ENCODE results near the gene OLFML2A. TPM values are rescaled to one million over a fixed set of nuclear protein-coding genes. Genes with fewer than 3 reads are reported as not detected.

Gene OLFML2A
- total RNA-seq, 1 donor = 4.3 TPM

DNA sequence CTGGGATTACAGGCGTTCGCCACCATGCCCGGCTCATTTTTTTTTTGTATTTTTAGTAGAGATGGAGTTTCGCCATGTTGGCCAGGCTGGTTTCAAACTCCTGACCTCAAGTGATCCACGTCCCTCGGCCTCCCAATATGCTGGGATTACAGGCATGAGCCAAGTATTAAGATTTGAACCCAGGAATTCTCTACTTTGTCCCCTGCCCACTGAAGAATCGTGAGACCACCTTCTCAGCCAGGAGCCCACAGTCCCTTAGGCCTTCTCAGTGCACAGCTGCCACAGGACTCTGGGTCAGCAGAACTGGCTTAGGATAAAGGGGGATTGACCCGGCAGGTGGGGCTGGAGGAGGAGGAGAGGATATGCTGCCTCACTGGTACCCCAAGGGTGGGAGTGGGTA, 13.4 kb downstream of the OLFML2A start:
- DNase-seq (ENCODE audit: low read depth) = no peak
- TF ChIP-seq, protein P1, sequence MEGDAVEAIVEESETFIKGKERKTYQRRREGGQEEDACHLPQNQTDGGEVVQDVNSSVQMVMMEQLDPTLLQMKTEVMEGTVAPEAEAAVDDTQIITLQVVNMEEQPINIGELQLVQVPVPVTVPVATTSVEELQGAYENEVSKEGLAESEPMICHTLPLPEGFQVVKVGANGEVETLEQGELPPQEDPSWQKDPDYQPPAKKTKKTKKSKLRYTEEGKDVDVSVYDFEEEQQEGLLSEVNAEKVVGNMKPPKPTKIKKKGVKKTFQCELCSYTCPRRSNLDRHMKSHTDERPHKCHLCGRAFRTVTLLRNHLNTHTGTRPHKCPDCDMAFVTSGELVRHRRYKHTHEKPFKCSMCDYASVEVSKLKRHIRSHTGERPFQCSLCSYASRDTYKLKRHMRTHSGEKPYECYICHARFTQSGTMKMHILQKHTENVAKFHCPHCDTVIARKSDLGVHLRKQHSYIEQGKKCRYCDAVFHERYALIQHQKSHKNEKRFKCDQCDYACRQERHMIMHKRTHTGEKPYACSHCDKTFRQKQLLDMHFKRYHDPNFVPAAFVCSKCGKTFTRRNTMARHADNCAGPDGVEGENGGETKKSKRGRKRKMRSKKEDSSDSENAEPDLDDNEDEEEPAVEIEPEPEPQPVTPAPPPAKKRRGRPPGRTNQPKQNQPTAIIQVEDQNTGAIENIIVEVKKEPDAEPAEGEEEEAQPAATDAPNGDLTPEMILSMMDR (IDR thresholded peaks at IDR 0.05; ENCODE audit: insufficient read depth, low read depth, low read length) = no peak
- no peak overlapping the region for H3K4me3 ChIP-seq (ENCODE audit: low read depth, low read length)

DNA sequence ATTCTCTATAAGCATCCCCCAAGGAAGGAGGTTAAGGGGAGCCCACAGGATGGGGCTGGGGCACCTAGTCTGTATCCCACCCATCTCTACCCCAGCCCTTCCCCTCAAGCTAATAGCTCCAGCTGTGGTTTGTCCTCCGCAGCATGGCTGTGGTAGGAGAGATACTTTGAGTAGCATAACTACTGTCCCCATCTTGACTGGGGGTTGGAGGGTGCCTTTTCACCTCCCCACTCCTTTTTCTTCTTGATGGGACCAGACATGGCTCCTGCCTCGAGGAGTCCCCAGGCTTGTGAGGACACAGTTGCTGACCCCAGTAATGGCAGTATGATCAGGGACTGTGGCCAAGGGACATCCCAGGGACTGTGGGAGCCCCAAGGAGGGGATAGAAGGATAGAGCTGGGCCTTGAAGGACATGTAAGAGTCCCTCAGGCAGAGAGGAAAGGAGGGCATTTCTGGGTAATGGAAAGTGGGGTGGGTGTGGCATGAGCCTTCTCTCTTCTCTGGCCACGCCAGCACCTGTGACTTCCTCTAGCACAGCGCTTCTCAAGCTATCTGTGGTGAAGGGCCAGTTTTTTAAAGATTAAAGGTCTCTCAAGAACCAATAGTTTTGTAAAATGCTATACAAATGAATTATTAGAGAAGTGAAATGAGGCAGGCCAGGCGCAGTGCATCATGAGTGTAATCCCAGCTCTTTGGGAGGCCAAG, 14.0 kb downstream of the OLFML2A start:
- TF ChIP-seq, protein P1 (IDR thresholded peaks at IDR 0.05; ENCODE audit: insufficient read depth, low read depth, low read length) = no peak
- DNase-seq (ENCODE audit: low read depth) = no peak

DNA sequence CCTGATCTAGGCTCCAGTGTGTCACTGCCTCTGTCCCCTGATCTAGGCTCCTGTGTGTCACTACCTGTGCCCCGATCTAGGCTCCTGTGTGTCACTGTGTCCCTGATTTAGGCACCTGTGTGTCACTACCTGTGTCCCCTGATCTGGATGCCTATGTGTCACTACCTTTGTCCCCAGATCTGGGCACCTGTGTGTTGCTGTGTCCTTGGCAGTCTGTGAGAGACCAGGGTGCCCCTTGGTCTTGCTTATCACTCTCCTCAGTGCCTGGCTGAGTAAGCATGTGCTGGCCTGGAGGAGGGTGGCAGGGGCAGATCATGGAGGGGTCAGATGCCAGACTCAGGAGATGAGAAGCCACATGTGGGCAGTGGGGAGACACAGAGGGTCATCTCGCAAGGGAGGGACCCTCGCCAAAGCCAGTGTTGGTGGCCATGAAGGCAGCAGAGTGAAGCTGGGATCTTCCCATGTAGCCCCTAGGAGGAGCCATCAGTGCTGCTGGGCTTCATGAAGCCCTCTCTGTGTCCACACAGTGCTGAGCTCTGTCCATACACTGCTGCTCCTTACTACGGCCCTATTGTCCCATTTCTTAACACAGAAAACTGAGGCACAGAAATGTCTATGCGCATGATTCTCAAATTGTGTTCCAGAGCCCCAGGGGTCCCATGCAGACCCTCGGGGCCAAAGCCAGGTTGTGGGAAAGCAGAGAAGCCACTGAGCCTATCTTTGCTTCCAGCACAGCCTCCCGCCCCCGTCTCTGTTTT, 15.5 kb downstream of the OLFML2A start:
- DNase-seq (ENCODE audit: low read depth) = no peak

More for the DNA sequence above, 14.0 kb downstream of the OLFML2A start:
- no peak overlapping the region for H3K4me3 ChIP-seq (ENCODE audit: low read depth, low read length)

DNA sequence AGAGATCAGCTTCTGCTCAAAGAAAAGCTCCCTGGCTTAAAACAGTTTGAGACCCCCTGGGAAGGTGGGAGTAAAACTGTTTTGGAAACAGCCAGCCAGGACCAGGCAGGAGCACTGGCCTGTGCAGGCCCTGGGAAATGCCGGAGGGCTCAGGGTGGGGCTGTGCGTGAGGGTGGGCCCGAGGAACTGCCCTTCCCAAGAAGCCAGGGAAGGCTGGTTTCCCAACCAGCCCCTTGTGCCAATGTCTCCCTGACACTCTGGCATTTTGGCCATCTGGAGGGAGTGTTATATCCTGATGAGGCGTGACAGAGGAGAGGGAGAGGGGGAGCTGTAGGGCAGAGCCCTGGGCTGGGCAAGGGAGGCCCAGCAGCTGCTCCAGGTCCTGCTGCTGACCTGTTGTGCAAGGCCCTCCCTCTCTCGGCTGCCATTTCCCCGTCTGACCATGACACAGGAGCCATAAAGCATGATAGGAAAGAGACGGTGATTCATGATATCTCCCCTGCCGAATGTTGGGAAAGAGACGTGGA, 16.1 kb downstream of the OLFML2A start:
- TF ChIP-seq, protein P1 (IDR thresholded peaks at IDR 0.05; ENCODE audit: insufficient read depth, low read depth, low read length) = no peak
- peak; percentile 95 for DNase-seq (ENCODE audit: low read depth)
- no peak overlapping the region for H3K4me3 ChIP-seq (ENCODE audit: low read depth, low read length)

More for the DNA sequence above, 15.5 kb downstream of the OLFML2A start:
- no peak overlapping the region for H3K4me3 ChIP-seq (ENCODE audit: low read depth, low read length)
- TF ChIP-seq, protein P1 (IDR thresholded peaks at IDR 0.05; ENCODE audit: insufficient read depth, low read depth, low read length) = no peak

DNA sequence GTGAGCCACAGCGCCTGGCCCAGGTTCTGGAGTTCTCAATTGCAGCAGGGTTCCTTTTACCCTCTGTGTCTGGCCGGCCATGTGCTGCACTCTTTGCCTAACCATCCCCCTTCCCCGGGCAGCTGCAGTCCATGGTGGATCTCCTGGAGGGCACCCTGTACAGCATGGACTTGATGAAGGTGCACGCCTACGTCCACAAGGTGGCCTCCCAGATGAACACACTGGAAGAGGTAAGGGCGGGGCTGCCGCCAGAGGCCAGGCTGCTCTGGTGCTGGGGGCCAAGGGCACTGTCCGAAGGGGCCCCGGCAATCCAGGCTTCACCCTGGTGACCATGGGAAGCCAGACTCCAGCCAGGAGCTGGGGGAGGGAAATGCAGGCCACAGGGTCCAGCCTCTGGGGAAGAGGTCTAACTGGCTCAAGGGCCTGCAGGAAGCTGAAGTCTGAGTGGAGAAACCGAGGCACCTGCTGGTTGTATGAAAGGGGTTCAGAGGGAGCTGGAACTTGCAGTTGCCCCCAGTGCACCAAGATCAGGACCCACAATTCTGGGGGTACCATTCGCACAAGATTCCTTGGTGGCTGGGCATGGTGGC, 18.1 kb downstream of the OLFML2A start:
- no peak for DNase-seq (ENCODE audit: low read depth)
- no peak overlapping the region for H3K4me3 ChIP-seq (ENCODE audit: low read depth, low read length)
- TF ChIP-seq, protein P1 (IDR thresholded peaks at IDR 0.05; ENCODE audit: insufficient read depth, low read depth, low read length) = no peak

DNA sequence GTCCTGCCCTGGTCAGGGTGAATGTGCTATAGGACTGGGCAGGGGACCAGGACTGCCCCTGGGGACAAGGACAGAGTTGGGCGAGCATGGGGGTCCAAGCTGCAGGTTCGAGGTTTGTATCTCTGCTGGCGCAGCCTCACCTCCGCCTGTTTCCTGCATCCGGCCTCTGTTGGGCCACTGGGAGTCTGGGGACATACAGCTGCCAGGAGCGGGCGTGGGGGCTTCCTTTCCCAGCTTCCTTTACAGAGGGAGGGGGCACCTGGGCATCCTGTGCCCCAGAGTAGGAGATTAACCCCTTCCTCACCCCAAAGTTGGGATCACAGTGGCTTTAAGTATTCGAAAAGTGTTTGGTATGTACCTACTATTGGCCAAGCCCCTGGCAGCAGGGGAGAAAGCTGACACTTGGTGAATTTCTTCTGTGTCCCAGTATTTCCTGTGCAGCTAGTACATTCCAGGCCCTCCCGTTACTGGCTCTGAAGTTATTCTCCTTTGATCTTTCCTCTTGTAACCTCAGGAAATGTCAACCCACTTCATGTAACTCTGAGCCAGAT, 19.0 kb downstream of the OLFML2A start:
- no peak for DNase-seq (ENCODE audit: low read depth)
- no peak overlapping the region for H3K4me3 ChIP-seq (ENCODE audit: low read depth, low read length)
- TF ChIP-seq, protein P1 (IDR thresholded peaks at IDR 0.05; ENCODE audit: insufficient read depth, low read depth, low read length) = no peak
